CD4-positive, alpha-beta memory T cell (primary cell): Measurements from ENCODE around the gene KLK3. TPM values are rescaled to one million over a fixed set of nuclear protein-coding genes. Genes with fewer than 3 reads are reported as not detected.

Source experiments
- CTCF ChIA-PET: fragments of 350-600 bp; sonication (Branson Sonifier 250); formaldehyde crosslinking; loops from one replicate; lab custom pipeline; 2021; ENCODE audit warnings: inconsistent platforms; ENCODE audit not compliant: partially characterized antibody; lab: Charles Lee
- POLR2A ChIA-PET: fragments of 350-600 bp; sonication (Branson Sonifier 250); formaldehyde crosslinking; loops from one replicate; lab custom pipeline; 2021; ENCODE audit not compliant: partially characterized antibody; lab: Charles Lee
- DNase-seq, 5 donors: peaks; one replicate each; pipeline versions ENCODE4 v3.0.0 to v3.0.0-alpha.2; 2020 to 2022; ENCODE audit warnings: mixed read lengths in 1 of 5
- H3K27ac ChIP-seq: one replicate; pipeline ENCODE4 v1.7.0; 2013; ENCODE audit warnings: low read depth, low read length
- H3K27me3 ChIP-seq: 2 replicates; pipeline ENCODE4 v1.7.0; 2013; ENCODE audit warnings: mild to moderate bottlenecking, low read length, moderate library complexity; ENCODE audit not compliant: insufficient read depth
- H3K36me3 ChIP-seq: 2 replicates; pipeline ENCODE4 v1.7.0; 2013; ENCODE audit warnings: mild to moderate bottlenecking, low read length, moderate library complexity; ENCODE audit not compliant: insufficient read depth
- H3K4me1 ChIP-seq: 2 replicates; pipeline ENCODE4 v1.7.0; 2013; ENCODE audit warnings: mild to moderate bottlenecking, low read length, moderate library complexity; ENCODE audit not compliant: insufficient read depth
- H3K4me3 ChIP-seq, 2 donors: one replicate each; pipeline ENCODE4 v1.7.0; 2013; ENCODE audit warnings: low read length in 2 of 2, mild to moderate bottlenecking in 1 of 2
- H3K9me3 ChIP-seq, 2 donors: one replicate each; pipeline ENCODE4 v1.7.0; 2013; ENCODE audit warnings: low read length in 2 of 2, control low read depth in 1 of 2; ENCODE audit not compliant: control insufficient read depth in 1 of 2
- H3K27ac Mint-ChIP-seq, 7 donors: one replicate each; pipeline ENCODE4 v1.8.0; 2020 to 2021; ENCODE audit warnings: mixed read lengths in 7 of 7, mild to moderate bottlenecking in 6 of 7, inconsistent platforms in 3 of 7, moderate library complexity in 3 of 7
- H3K27me3 Mint-ChIP-seq, 2 donors: one replicate each; pipeline ENCODE4 v1.8.0; 2020 to 2021; ENCODE audit warnings: mixed read lengths in 2 of 2
- H3K36me3 Mint-ChIP-seq, 2 donors: one replicate each; pipeline ENCODE4 v1.8.0; 2020 to 2021; ENCODE audit warnings: mixed read lengths in 2 of 2, inconsistent platforms in 1 of 2, mild to moderate bottlenecking in 1 of 2
- H3K4me1 Mint-ChIP-seq, 4 donors: one replicate each; pipeline ENCODE4 v1.8.0; 2020 to 2021; ENCODE audit warnings: mixed read lengths in 4 of 4, mild to moderate bottlenecking in 1 of 4
- H3K4me3 Mint-ChIP-seq, 8 donors: one replicate each; pipeline ENCODE4 v1.8.0; 2020 to 2021; ENCODE audit warnings: mixed read lengths in 8 of 8, mild to moderate bottlenecking in 7 of 8, moderate library complexity in 6 of 8, inconsistent platforms in 3 of 8
- H3K9me3 Mint-ChIP-seq, 8 donors: one replicate each; pipeline ENCODE4 v1.8.0; 2020 to 2021; ENCODE audit warnings: mixed read lengths in 8 of 8, mild to moderate bottlenecking in 5 of 8, inconsistent platforms in 3 of 8, moderate library complexity in 1 of 8
- intact Hi-C: fragments of 100-400 bp; cut with micrococcal nuclease; formaldehyde crosslinking; loops from one replicate; pipeline ENCODE4 v1.15.1; 2023
- polyA plus RNA-seq, 2 donors: library from polyadenylated mRNA; unstranded; fragments of 300-500 nt; fragmentation: Illumina TruSeq; gene quantifications; one replicate each; pipeline ENCODE4 v1.2.3, GENCODE V29; 2021
- total RNA-seq, 2 experiments: library from RNA; stranded (reverse); gene quantifications; one replicate each; pipeline ENCODE4 v1.2.3, GENCODE V29; 2021

Gene KLK3
- total and polyA plus RNA-seq, 4 experiments from 2014 or later, result not detected

DNA sequence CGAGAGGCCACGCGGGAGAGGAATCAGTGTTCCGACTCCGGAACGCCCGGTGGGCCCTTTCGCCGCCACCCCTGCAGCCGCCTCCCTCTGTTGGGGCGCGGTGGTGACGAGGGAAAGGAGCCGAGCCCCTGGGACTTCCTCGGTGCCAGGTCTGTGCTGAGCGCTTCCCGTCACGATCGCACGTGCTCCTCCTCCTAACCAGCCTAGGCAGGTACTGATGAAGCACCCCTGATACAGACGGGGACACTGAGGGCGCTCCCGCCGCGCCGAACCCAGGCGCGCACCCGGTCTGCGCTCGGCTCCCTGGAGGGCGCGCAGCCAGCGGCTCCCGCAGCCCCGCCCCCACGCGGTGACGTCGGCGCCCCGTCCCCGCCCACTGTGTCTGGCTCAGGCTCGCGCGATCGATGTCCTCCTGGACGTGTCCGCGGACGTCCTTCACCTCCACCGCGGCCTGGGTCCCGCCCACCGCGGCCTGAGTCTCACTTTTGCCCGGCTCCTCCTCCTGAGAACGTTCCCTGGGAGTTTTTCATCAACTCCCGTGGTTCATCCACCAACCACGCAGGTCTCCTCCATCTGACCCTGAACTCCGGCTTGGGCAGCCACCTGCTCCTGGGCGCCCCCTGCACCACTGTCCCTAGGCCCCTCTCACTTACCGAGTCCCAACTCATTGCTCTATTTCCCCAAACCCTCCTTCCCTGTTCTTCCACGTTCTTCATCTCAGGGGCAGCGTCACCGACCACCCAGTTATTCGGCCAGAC, 18.8 kb upstream of the KLK3 start:
- peak overlapping the region; percentile 9 to 42 for H3K4me3 ChIP-seq
- peak in 4 of 5 donors; percentile 42 to 50 (median 44) for DNase-seq
- intact Hi-C loops, result no loop called here
- no peak overlapping the region for H3K27ac ChIP-seq
- peaks cover 6 to 16% (median 11%) of the 10 kb centered on the region in 4 donors for H3K4me1 Mint-ChIP-seq
- peaks cover 0 to 3% of the 10 kb centered on the region in 2 donors for H3K36me3 Mint-ChIP-seq
- H3K27me3 ChIP-seq, result peaks cover 6% of the 10 kb centered on the region
- no peaks in the 10 kb centered on the region for H3K9me3 ChIP-seq
- peaks cover 0 to 6% (median 0%) of the 10 kb centered on the region in 8 donors for H3K9me3 Mint-ChIP-seq
- POLR2A ChIA-PET, result no interaction called here
- H3K36me3 ChIP-seq, result no peaks in the 10 kb centered on the region
- H3K27me3 Mint-ChIP-seq, result peaks cover 27 to 46% of the 10 kb centered on the region in 2 donors
- peak overlapping the region; percentile 64 to 91 (median 87) for H3K4me3 Mint-ChIP-seq
- peaks cover 15% of the 10 kb centered on the region for H3K4me1 ChIP-seq
- H3K27ac Mint-ChIP-seq, result peak overlapping the region in 3 of 7 donors; percentile 57 to 65 (median 60)
- CTCF ChIA-PET, result no interaction called here

DNA sequence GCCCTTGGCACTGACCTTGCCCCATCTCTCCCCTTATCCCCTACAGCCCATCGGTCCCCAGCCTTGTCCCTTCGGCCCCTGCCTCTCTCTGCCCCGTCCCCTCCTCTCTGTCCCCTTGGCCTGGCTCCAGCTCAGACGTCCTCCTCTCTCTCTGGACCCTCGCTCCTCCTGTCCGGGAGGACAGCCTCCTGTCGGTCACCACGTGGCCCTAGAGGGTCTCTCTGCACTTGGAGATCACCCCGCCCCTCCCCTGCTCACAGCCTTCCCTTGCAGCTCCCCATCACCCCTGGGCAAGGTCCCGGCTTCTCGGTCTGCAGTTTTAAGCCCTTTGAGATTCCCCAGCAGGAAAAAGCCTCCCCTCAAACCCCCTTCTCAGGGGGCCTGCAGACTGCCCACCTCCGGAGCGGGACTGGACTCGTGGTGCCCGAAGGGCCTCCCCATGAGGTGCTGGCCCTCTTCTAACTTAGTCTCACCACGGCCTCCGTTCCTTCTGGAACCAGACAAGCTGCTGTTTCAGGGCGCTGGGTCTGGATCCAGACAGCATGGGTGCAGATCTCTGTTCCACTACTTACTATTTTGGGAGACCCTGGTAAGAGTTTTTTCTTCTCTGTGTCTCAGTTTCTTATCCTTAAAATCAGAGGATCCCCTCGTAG, 18.0 kb upstream of the KLK3 start:
- Mint-ChIP-seq H3K9me3 (peaks cover 0 to 10% (median 0%) of the 10 kb centered on the region in 8 donors), H3K36me3 (peaks cover 0 to 3% of the 10 kb centered on the region in 2 donors), H3K4me3 (peak overlapping the region in 7 of 8 donors; percentile 76 to 91 (median 87)), H3K27me3 (peaks cover 29 to 42% of the 10 kb centered on the region in 2 donors), H3K27ac (peak overlapping the region in 1 of 7 donors; percentile 30), H3K4me1 (peaks cover 6 to 16% (median 11%) of the 10 kb centered on the region in 4 donors)
- Histone ChIP-seq H3K9me3 (no peaks in the 10 kb centered on the region), H3K27me3 (peaks cover 6% of the 10 kb centered on the region), H3K4me1 (peaks cover 15% of the 10 kb centered on the region), H3K27ac (no peak overlapping the region), H3K4me3 (no peak overlapping the region), H3K36me3 (no peaks in the 10 kb centered on the region)
- ChIA-PET POLR2A (no interaction called here), CTCF (no interaction called here)
- intact Hi-C loops, result no loop called here
- DNase-seq, result no peak

DNA sequence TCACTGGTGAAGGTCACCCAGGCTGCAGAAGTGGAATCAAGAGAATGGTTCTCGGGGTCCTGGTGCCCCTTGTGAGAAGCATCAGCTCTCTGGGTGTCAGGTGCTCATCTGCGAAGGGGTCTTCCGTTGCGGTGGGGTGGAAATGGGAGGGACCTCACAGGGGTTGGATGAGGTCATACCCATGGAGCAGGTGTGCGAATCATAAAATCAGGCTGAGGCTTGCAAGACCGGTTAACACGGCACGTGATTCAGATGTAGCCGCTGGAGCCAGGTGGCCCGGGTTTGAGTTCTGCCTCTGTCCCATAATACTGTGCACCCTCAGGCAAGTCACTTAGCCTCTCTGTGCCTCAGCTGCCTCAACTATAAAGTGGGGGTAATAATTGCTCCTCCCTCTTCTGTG, 17.4 kb upstream of the KLK3 start:
- intact Hi-C loops, result no loop called here
- no peak for DNase-seq
- ChIA-PET POLR2A (no interaction called here), CTCF (no interaction called here)
- peaks cover 0 to 3% of the 10 kb centered on the region in 2 donors for H3K36me3 Mint-ChIP-seq
- Histone ChIP-seq H3K4me1 (peaks cover 15% of the 10 kb centered on the region), H3K27me3 (peaks cover 6% of the 10 kb centered on the region), H3K4me3 (no peak overlapping the region), H3K27ac (no peak overlapping the region), H3K9me3 (no peaks in the 10 kb centered on the region), H3K36me3 (no peaks in the 10 kb centered on the region)
- no peak overlapping the region for H3K27ac Mint-ChIP-seq
- H3K9me3 Mint-ChIP-seq, result peaks cover 0 to 10% (median 1%) of the 10 kb centered on the region in 8 donors
- peaks cover 29 to 42% of the 10 kb centered on the region in 2 donors for H3K27me3 Mint-ChIP-seq
- peak overlapping the region in 5 of 8 donors; percentile 3 to 87 (median 37) for H3K4me3 Mint-ChIP-seq
- H3K4me1 Mint-ChIP-seq, result peaks cover 6 to 16% (median 11%) of the 10 kb centered on the region in 4 donors

DNA sequence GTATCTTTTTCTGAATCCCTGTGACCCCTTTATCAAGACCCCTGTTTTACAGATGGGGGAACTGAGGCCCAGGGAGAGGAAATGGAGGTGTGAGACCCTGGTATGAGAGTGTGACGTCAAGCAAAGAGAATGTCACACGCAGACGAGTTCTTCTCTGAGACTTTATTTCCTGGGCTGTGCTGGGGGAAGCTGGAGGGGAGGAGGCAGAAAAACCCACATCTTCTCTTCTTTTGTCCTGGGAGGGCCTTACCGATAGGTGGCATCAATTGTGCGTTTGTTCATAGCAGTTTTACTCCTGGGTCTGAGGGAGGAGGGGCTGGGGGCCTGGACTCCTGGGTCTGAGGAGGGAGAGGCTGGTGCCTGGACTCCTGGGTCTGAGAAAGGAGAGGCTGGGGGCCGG, 16.5 kb upstream of the KLK3 start:
- H3K27me3 Mint-ChIP-seq, result peaks cover 28 to 37% of the 10 kb centered on the region in 2 donors
- ChIA-PET POLR2A (no interaction called here), CTCF (no interaction called here)

DNA sequence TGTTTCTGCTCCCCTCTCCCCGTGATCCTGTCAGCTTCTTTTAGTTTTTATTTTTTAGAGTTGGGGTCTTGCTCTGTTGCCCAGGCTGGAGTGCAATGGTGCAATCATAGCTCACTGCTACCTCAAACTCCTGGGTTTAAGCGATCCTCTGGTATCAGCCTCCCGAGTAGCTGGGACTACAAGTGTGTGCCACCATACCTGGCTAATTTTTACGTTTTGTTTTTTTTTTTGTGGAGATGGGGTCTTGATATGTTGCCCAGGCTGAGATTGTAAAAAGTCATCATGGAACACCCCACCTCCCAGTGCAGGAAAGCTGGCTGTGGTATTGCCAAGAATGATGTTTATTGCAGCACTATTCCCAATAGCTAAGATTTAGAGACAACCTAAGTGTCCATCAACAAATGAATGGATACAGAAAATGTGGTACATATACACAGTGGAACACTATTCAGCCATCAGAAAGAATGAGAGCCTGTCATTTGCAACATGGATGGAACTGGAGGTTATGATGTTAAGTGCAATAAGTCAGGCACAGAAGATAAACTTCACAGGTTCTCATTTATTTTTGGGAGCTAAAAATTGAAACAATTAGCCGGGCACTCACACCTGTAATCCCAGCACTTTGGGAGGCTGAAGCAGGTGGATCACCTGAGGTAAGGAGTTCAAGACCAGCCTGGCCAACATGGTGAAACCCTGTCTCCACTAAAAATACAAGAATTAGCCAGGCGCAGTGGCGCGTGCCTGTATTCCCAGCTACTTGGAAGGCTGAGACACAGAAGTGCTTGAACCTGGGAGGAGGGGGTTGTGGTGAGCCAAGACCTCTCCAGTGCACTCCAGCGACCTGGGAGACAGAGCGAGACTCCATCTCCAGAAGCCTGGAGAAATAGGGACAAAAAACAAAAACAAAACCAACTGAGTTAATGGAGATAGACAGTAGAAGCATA, 14.7 kb upstream of the KLK3 start:
- H3K4me1 ChIP-seq, result peaks cover 13% of the 10 kb centered on the region
- intact Hi-C loops, result no loop called here
- Mint-ChIP-seq H3K36me3 (peaks cover 3 to 8% of the 10 kb centered on the region in 2 donors), H3K27me3 (peaks cover 28 to 33% of the 10 kb centered on the region in 2 donors), H3K4me3 (no peak overlapping the region), H3K9me3 (peaks cover 0 to 30% (median 20%) of the 10 kb centered on the region in 8 donors), H3K4me1 (peaks cover 6 to 16% (median 10%) of the 10 kb centered on the region in 4 donors), H3K27ac (no peak overlapping the region)
- POLR2A ChIA-PET, result no interaction called here
- H3K4me3 ChIP-seq, result no peak overlapping the region
- H3K36me3 ChIP-seq, result no peaks in the 10 kb centered on the region
- H3K27ac ChIP-seq, result no peak overlapping the region
- no peaks in the 10 kb centered on the region for H3K9me3 ChIP-seq
- no peak for DNase-seq
- H3K27me3 ChIP-seq, result no peaks in the 10 kb centered on the region
- CTCF ChIA-PET, result no interaction called here

More for the DNA sequence above, 16.5 kb upstream of the KLK3 start:
- Histone ChIP-seq H3K36me3 (no peaks in the 10 kb centered on the region), H3K27ac (no peak overlapping the region), H3K9me3 (no peaks in the 10 kb centered on the region), H3K4me3 (no peak overlapping the region), H3K27me3 (peaks cover 4% of the 10 kb centered on the region), H3K4me1 (peaks cover 15% of the 10 kb centered on the region)
- Mint-ChIP-seq H3K27ac (no peak overlapping the region), H3K4me3 (peak overlapping the region in 1 of 8 donors; percentile 43), H3K36me3 (peaks cover 0 to 3% of the 10 kb centered on the region in 2 donors), H3K9me3 (peaks cover 0 to 16% (median 6%) of the 10 kb centered on the region in 8 donors), H3K4me1 (peaks cover 6 to 16% (median 11%) of the 10 kb centered on the region in 4 donors)
- intact Hi-C loops, result no loop called here
- DNase-seq, result no peak

GRCh38 chr19:50842130-50842529, 12.6 kb upstream of the KLK3 start:
- no peak overlapping the region for H3K4me3 Mint-ChIP-seq
- peaks cover 3 to 8% of the 10 kb centered on the region in 2 donors for H3K36me3 Mint-ChIP-seq
- intact Hi-C loops, result no loop called here
- H3K4me1 Mint-ChIP-seq, result peaks cover 0 to 4% (median under 1%) of the 10 kb centered on the region in 4 donors
- Histone ChIP-seq H3K27me3 (no peaks in the 10 kb centered on the region), H3K9me3 (no peaks in the 10 kb centered on the region), H3K4me1 (no peaks in the 10 kb centered on the region), H3K27ac (no peak overlapping the region), H3K4me3 (no peak overlapping the region), H3K36me3 (no peaks in the 10 kb centered on the region)
- no peak overlapping the region for H3K27ac Mint-ChIP-seq
- ChIA-PET POLR2A (no interaction called here), CTCF (no interaction called here)
- H3K27me3 Mint-ChIP-seq, result peaks cover 18 to 23% of the 10 kb centered on the region in 2 donors
- no peak for DNase-seq
- peaks cover 0 to 36% (median 21%) of the 10 kb centered on the region in 8 donors for H3K9me3 Mint-ChIP-seq
